Bronchus fibroblast of lung (primary cell): ENCODE measurements around the gene CHRNB1. TPM values are rescaled to one million over a fixed set of nuclear protein-coding genes. Genes with fewer than 3 reads are reported as not detected.

Source experiments
- total RNA-seq: library from RNA; depleted of rRNA; stranded (reverse); fragments of >200 nt; gene quantifications from 2 replicates; pipeline ENCODE4 v1.2.3, GENCODE V29; 2015

Gene CHRNB1
- total RNA-seq, result 2.0 and 3.6 TPM in 2 replicates

GRCh38 chr17:7444682-7445618 is at the start of gene CHRNB1:
CHRNB1 (plus strand) TSS chr17:7445061; CDS start chr17:7445128, 67 bp downstream.

GRCh38 chr17:7403977-7404736 is 40.7 kb upstream of the CHRNB1 start, which contains the start of gene TMEM256:
TMEM256 (minus strand) TSS chr17:7404097; CDS start chr17:7404084, 13 bp downstream.

GRCh38 chr17:7407485-7408251 is 37.2 kb upstream of the CHRNB1 start, which contains the start of gene NLGN2:
NLGN2 (plus strand) TSS chr17:7407845; CDS start chr17:7408256, 411 bp downstream.

GRCh38 chr17:7419819-7420610 is 24.8 kb upstream of the CHRNB1 start, which contains the start of gene SPEM1:
SPEM1 (plus strand) TSS chr17:7420324; CDS start chr17:7420385, 61 bp downstream.

GRCh38 chr17:7425316-7425715 is 19.5 kb upstream of the CHRNB1 start, which contains the start of gene SPEM2:
SPEM2 (plus strand) TSS chr17:7425616; CDS start chr17:7425689, 73 bp downstream.

GRCh38 chr17:7428557-7428956 is 16.3 kb upstream of the CHRNB1 start, which contains the start of gene SPEM3:
SPEM3 (plus strand) TSS chr17:7428857; CDS start chr17:7428903, 46 bp downstream.

GRCh38 chr17:7439462-7440112 is 5.3 kb upstream of the CHRNB1 start, which contains the start of gene FGF11:
FGF11 (plus strand) TSS chr17:7439512; CDS start chr17:7439621, 109 bp downstream.

GRCh38 chr17:7479213-7480088 is 34.6 kb downstream of the CHRNB1 start, which contains the start of gene ZBTB4:
ZBTB4 (minus strand) TSS chr17:7479631; CDS start chr17:7466801, 12,830 bp downstream.

GRCh38 chr17:7481275-7481674 is 36.4 kb downstream of the CHRNB1 start, which contains the start of gene SLC35G6:
SLC35G6 (plus strand) TSS chr17:7481446; CDS start chr17:7481517, 71 bp downstream.

GRCh38 chr17:7484067-7484918 is 39.4 kb downstream of the CHRNB1 start, which contains the start of gene POLR2A:
POLR2A (plus strand) TSS chr17:7484366.

Other genes starting within 250 kb of the CHRNB1 start
- gene DLG4, start 225.2 kb upstream of the CHRNB1 start, total RNA-seq, result 7.9 and 8.9 TPM in 2 replicates
- gene ACADVL, start 225.1 kb upstream of the CHRNB1 start, total RNA-seq, result 179 and 194 TPM in 2 replicates
- gene DVL2, start 210.5 kb upstream of the CHRNB1 start, total RNA-seq, result 57.5 and 65.3 TPM in 2 replicates
- 41.5 and 42.4 TPM in 2 replicates for gene PHF23, start 205.6 kb upstream of the CHRNB1 start, total RNA-seq
- 213 and 286 TPM in 2 replicates for gene GABARAP, start 202.6 kb upstream of the CHRNB1 start, total RNA-seq
- gene CTDNEP1, start 193.3 kb upstream of the CHRNB1 start, total RNA-seq, result 58.0 and 67.5 TPM in 2 replicates
- 37.8 and 40.9 TPM in 2 replicates for gene ELP5, start 192.8 kb upstream of the CHRNB1 start, total RNA-seq
- 11.3 and 13.1 TPM in 2 replicates for gene CLDN7, start 182.6 kb upstream of the CHRNB1 start, total RNA-seq
- 0.15 and 1.0 TPM in 2 replicates for gene SLC2A4, start 163.3 kb upstream of the CHRNB1 start, total RNA-seq
- gene YBX2, start 150.4 kb upstream of the CHRNB1 start, total RNA-seq, result 0.34 TPM in 1 of 2 replicates, not detected in the other
- 783 and 934 TPM in 2 replicates for gene EIF5A, start 137.4 kb upstream of the CHRNB1 start, total RNA-seq
- gene GPS2, start 129.7 kb upstream of the CHRNB1 start, total RNA-seq, result 70.6 and 96.3 TPM in 2 replicates
- 9.9 and 12.2 TPM in 2 replicates for gene NEURL4, start 115.7 kb upstream of the CHRNB1 start, total RNA-seq
- gene ACAP1, start 108.5 kb upstream of the CHRNB1 start, total RNA-seq, result 0.50 and 1.2 TPM in 2 replicates
- gene KCTD11, start 92.9 kb upstream of the CHRNB1 start, total RNA-seq, result 7.6 and 7.9 TPM in 2 replicates
- 0.15 TPM in 1 of 2 replicates, not detected in the other for gene TMEM95, start 89.9 kb upstream of the CHRNB1 start, total RNA-seq
- under 0.01 TPM in 1 of 2 replicates, not detected in the other for gene TNK1, start 64.0 kb upstream of the CHRNB1 start, total RNA-seq
- gene PLSCR3, start 50.5 kb upstream of the CHRNB1 start, total RNA-seq, result 43.9 and 45.8 TPM in 2 replicates
- gene TMEM256, start 41.0 kb upstream of the CHRNB1 start, total RNA-seq, result 213 and 214 TPM in 2 replicates
- 9.1 and 10.3 TPM in 2 replicates for gene NLGN2, start 37.2 kb upstream of the CHRNB1 start, total RNA-seq
- gene SPEM1, start 24.7 kb upstream of the CHRNB1 start, total RNA-seq, result not detected in 2 replicates
- gene SPEM2, start 19.4 kb upstream of the CHRNB1 start, total RNA-seq, result not detected in 2 replicates
- not detected in 2 replicates for gene SPEM3, start 16.2 kb upstream of the CHRNB1 start, total RNA-seq
- gene TMEM102, start 9.6 kb upstream of the CHRNB1 start, total RNA-seq, result 2.2 and 3.5 TPM in 2 replicates
- gene FGF11, start 5.5 kb upstream of the CHRNB1 start, total RNA-seq, result 0.30 TPM in 1 of 2 replicates, not detected in the other
- 15.3 and 16.6 TPM in 2 replicates for gene ZBTB4, start 34.6 kb downstream of the CHRNB1 start, total RNA-seq
- gene SLC35G6, start 36.4 kb downstream of the CHRNB1 start, total RNA-seq, result not detected in 2 replicates
- 21.5 and 22.1 TPM in 2 replicates for gene POLR2A, start 39.3 kb downstream of the CHRNB1 start, total RNA-seq
- 21.4 and 23.6 TPM in 2 replicates for gene TNFSF12, start 104.0 kb downstream of the CHRNB1 start, total RNA-seq
- 1.2 TPM in 2 replicates for gene TNFSF13, start 113.7 kb downstream of the CHRNB1 start, total RNA-seq
- gene SENP3, start 116.9 kb downstream of the CHRNB1 start, total RNA-seq, result 70.2 and 87.8 TPM in 2 replicates
- gene CD68, start 134.6 kb downstream of the CHRNB1 start, total RNA-seq, result 27.7 and 27.8 TPM in 2 replicates
- 243 and 251 TPM in 2 replicates for gene MPDU1, start 138.8 kb downstream of the CHRNB1 start, total RNA-seq
- 2.4 and 2.7 TPM in 2 replicates for gene SOX15, start 145.0 kb downstream of the CHRNB1 start, total RNA-seq
- gene FXR2, start 169.8 kb downstream of the CHRNB1 start, total RNA-seq, result 30.6 and 36.0 TPM in 2 replicates
- 34.1 and 35.5 TPM in 2 replicates for gene SAT2, start 182.8 kb downstream of the CHRNB1 start, total RNA-seq
- 0.15 and 0.84 TPM in 2 replicates for gene SHBG, start 185.1 kb downstream of the CHRNB1 start, total RNA-seq
- not detected in 2 replicates for gene ATP1B2, start 205.9 kb downstream of the CHRNB1 start, total RNA-seq
- 57.2 and 61.9 TPM in 2 replicates for gene TP53, start 242.4 kb downstream of the CHRNB1 start, total RNA-seq
- 21.7 and 22.7 TPM in 2 replicates for gene WRAP53, start 243.4 kb downstream of the CHRNB1 start, total RNA-seq